Coronary artery (tissue), 2 donors: ENCODE measurements around the gene AP5Z1.

ENCODE experiments used
- DNase-seq: peaks from one replicate; pipeline ENCODE4 v3.0.0-alpha.2; 2017; ENCODE audit warnings: low spot score
- H3K27ac ChIP-seq, 2 donors: fragments of 200-600 bp; sonication (generic); one replicate each; pipeline ENCODE4 v1.5.1; 2016 to 2019
- H3K4me3 ChIP-seq: fragments of 200-600 bp; sonication (generic); 2 replicates; pipeline ENCODE4 v1.5.1; 2016; ENCODE audit warnings: mild to moderate bottlenecking, moderate library complexity
- CTCF ChIP-seq: fragments of 200-600 bp; sonication (generic); IDR thresholded peaks from one replicate; pipeline ENCODE4 v1.5.1; 2019; ENCODE audit warnings: antibody characterized with exemption

The AP5Z1 gene

DNA sequence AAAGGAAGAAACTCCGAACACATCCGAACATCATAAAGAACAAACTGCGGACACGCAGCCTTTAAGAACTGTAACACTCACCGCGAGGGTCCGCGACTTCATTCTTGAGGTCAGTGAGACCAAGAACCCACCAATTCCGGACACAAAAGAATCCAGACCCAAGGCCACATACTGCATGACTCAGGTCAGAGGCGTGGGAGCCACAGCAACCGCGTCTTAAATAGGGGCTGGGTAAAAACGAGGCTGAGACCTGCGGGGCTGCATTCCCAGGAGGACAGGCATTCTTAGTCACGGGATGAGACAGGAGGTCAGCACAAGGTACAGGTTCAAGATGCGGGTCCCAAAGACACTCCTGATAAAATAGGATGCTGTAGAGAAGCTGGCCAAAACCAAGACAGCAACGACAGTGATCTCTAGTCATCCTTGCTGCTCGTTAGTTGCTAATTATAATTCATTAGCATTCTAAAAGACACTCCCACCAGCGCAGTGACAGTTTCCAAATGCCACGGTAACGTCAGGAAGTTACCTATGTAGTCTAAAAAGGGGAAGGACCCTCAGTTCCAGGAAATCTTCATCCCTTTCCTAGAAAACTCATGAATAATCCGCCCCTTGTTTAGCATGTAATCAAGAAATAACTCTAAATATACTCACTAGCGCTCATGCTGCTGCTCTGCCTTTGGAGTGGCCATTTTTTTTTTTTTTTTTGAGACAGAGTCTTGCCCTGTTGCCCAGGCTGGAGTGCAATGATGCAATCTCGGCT, 19.3 kb downstream of the AP5Z1 start:
- H3K27ac ChIP-seq: no peak overlapping the region
- no peak for TF ChIP-seq CTCF
- no peak for DNase-seq
- H3K4me3 ChIP-seq: no peak overlapping the region

DNA sequence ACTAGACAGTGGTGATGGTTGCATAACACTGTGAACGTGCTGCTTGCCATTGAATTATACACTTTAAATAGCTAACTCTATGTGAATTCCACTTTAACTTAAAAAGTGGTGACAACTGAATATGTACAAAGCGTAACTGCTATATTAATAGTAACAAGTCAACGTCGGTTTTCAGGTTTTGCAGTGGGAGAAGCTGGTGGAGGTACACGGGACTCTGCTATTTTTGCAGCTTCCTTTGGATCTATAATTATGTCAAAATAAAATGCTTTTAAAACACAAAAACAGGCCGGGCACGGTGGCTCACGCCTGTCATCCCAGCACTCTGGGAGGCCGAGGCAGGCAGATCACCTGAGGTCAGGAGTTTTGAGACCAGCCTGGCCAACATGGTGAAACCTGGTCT, 21.0 kb downstream of the AP5Z1 start:
- TF ChIP-seq CTCF: no peak
- no peak overlapping the region for H3K27ac ChIP-seq
- H3K4me3 ChIP-seq: no peak overlapping the region
- DNase-seq: no peak

- peak; percentile 88 for TF ChIP-seq CTCF
- no peak overlapping the region for H3K27ac ChIP-seq
- no peak for DNase-seq
- H3K4me3 ChIP-seq: no peak overlapping the region
Measured at GRCh38 chr7:4797858-4798705, 22.7 kb downstream of the AP5Z1 start.

GRCh38 chr7:4798706-4799235, 23.3 kb downstream of the AP5Z1 start:
- DNase-seq: no peak
- no peak for TF ChIP-seq CTCF
- Histone ChIP-seq H3K27ac (no peak overlapping the region), H3K4me3 (no peak overlapping the region)

DNA sequence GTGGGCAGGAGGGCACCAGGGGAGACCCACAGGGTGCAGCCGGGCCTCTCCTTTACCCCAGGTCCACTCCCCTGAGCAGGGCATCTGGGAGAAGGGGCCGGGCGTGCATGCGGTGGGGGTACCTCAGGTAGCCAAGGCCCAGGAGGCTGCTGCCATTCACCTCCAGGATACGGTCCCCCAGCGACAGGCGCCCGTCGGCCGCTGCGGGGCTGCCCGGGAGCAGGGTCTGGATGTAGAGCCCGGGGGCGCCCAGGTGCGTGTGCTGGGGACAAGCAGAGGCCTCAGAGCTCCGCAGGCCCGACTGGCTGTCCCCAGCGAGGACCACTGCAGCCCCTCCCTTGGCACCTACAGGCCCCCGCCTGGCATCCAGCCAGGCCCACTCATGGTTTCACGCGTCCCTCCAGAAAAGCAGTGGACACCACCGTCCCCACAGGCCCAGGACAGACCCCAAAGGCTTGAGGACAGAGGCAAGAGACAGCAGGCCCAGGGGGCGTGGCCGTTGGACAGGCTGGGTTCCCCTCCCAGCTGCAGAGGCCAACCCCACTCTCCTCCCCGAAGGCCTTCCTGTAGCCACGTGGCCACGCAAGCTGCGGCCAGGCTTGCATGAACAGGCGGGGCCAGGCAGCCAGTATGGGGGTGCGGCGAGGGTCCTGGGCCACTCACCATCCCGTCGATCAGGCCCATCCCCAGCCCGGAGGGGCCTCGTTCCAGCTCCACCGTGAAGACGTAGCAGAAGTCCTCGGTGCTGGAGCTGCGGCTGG, 24.3 kb downstream of the AP5Z1 start:
- H3K4me3 ChIP-seq: no peak overlapping the region
- no peak for DNase-seq
- H3K27ac ChIP-seq: no peak overlapping the region
- no peak for TF ChIP-seq CTCF

DNA sequence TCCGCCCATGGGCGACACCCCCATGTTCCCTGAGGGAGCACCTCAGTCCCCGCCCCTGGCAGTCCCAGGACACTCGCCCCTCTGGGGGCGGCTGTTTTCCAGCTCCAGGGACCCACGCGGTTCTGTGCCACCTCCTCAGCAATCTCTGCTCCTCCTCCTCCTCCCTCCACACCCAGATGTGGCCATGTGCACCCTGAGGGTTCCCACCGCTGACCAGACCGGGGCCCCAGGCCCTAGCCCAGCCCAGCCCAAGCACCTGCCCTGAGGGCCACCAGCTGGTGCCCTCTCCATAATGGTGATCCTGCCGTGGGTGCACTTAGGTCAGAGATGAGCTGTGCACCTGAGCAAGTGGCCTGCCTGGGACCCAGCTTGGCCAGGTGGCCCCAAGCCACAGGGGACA, 25.1 kb downstream of the AP5Z1 start:
- no peak for DNase-seq
- TF ChIP-seq CTCF: no peak
- Histone ChIP-seq H3K27ac (no peak overlapping the region), H3K4me3 (no peak overlapping the region)
